IMR-90 (cell line): Measurements from ENCODE around the gene PSMA6. TPM values are rescaled to one million over a fixed set of nuclear protein-coding genes. Genes with fewer than 3 reads are reported as not detected.

ENCODE experiments used
- ATAC-seq: fragments of 200-7000 bp; cut with Tn5 transposase; 2 replicates; pipeline ENCODE4 v1.9.1; 2020; ENCODE audit warnings: low read depth, mild to moderate bottlenecking, moderate library complexity
- BruUV-seq: library from RNA; stranded (reverse); fragments of 400-500 nt; replicated peaks from 2 replicates; lab custom pipeline; 2021; lab: Mats Ljungman, UMichigan
- CTCF ChIA-PET: fragments of 300-600 bp; formaldehyde crosslinking; extraction: SDS; loops from one replicate; lab custom pipeline; 2021; ENCODE audit warnings: antibody characterized with exemption; lab: Yijun Ruan, JAX
- POLR2A ChIA-PET: fragments of 300-600 bp; sonication (Branson Sonifier 250); formaldehyde crosslinking; loops from one replicate; lab custom pipeline; 2022; ENCODE audit warnings: antibody characterized with exemption; ENCODE audit not compliant: unreplicated experiment; lab: Charles Lee
- DNase-seq: peaks from one replicate; pipeline ENCODE4 v3.0.0; 2013
- H2AFZ ChIP-seq: replicated peaks from 2 replicates; pipeline ENCODE3; 2013; ENCODE audit warnings: low read length, mild to moderate bottlenecking; ENCODE audit not compliant: poor library complexity
- H2AK5ac ChIP-seq: 2 replicates; pipeline ENCODE4 v1.6.1; 2013; ENCODE audit warnings: low read depth, low read length, inconsistent platforms
- H2AK9ac ChIP-seq: replicated peaks from 2 replicates; pipeline ENCODE3; 2013; ENCODE audit warnings: mild to moderate bottlenecking, low read depth, low read length, moderate library complexity; ENCODE audit not compliant: poor library complexity
- H2BK120ac ChIP-seq: 2 replicates; pipeline ENCODE4 v1.6.1; 2013; ENCODE audit warnings: low read depth, low read length, inconsistent platforms
- H2BK15ac ChIP-seq: 3 replicates; pipeline ENCODE4 v1.6.1; 2013; ENCODE audit warnings: low read depth, low read length, inconsistent platforms
- H2BK20ac ChIP-seq: 2 replicates; pipeline ENCODE4 v1.6.1; 2013; ENCODE audit warnings: low read depth, mild to moderate bottlenecking, inconsistent platforms, low read length, moderate library complexity
- H2BK5ac ChIP-seq: 2 replicates; pipeline ENCODE4 v1.6.1; 2013; ENCODE audit warnings: mild to moderate bottlenecking, low read depth, low read length, inconsistent platforms; ENCODE audit not compliant: poor library complexity, severe bottlenecking
- H3K14ac ChIP-seq: replicated peaks from 2 replicates; pipeline ENCODE4 v1.6.1; 2013; ENCODE audit warnings: low read depth, low read length, inconsistent platforms
- H3K18ac ChIP-seq: 2 replicates; pipeline ENCODE4 v1.6.1; 2013; ENCODE audit warnings: low read depth, low read length, control low read depth
- H3K23ac ChIP-seq: 2 replicates; pipeline ENCODE4 v1.6.1; 2013; ENCODE audit warnings: low read depth, low read length, inconsistent platforms
- H3K27ac ChIP-seq: 2 replicates; pipeline ENCODE4 v1.5.1; 2013; ENCODE audit warnings: mild to moderate bottlenecking, control low read depth, low read length; ENCODE audit not compliant: insufficient read depth
- H3K27me3 ChIP-seq: 2 replicates; pipeline ENCODE4 v1.6.1; 2013; ENCODE audit warnings: low read length; ENCODE audit not compliant: control insufficient read depth, insufficient read depth
- H3K36me3 ChIP-seq: 2 replicates; pipeline ENCODE4 v1.6.1; 2013; ENCODE audit warnings: low read length, mixed read lengths; ENCODE audit not compliant: control insufficient read depth, insufficient read depth
- H3K4ac ChIP-seq: 2 replicates; pipeline ENCODE4 v1.6.1; 2013; ENCODE audit warnings: low read depth, low read length, inconsistent platforms
- H3K4me1 ChIP-seq: 2 replicates; pipeline ENCODE4 v1.6.1; 2013; ENCODE audit warnings: low read length, mixed read lengths; ENCODE audit not compliant: control insufficient read depth, insufficient read depth
- H3K4me2 ChIP-seq: 2 replicates; pipeline ENCODE4 v1.6.1; 2013; ENCODE audit warnings: low read depth, mild to moderate bottlenecking, control low read depth, low read length, moderate library complexity
- H3K4me3 ChIP-seq: 2 replicates; pipeline ENCODE4 v1.5.1; 2013; ENCODE audit warnings: low read depth, mild to moderate bottlenecking, control low read depth, low read length, moderate library complexity; ENCODE audit not compliant: insufficient read depth
- H3K56ac ChIP-seq: 2 replicates; pipeline ENCODE4 v1.6.1; 2013; ENCODE audit warnings: low read length, inconsistent platforms; ENCODE audit not compliant: insufficient read depth; ENCODE audit errors: extremely low read depth
- H3K79me1 ChIP-seq, 2 experiments: 2 replicates each; pipeline ENCODE4 v1.6.1; 2013; ENCODE audit warnings: low read length in 2 of 2, inconsistent platforms in 1 of 2, low read depth in 1 of 2
- H3K9ac ChIP-seq: 2 replicates; pipeline ENCODE4 v1.6.1; 2013; ENCODE audit warnings: low read depth, low read length, control low read depth
- H3K9me1 ChIP-seq: 2 replicates; pipeline ENCODE4 v1.6.1; 2013; ENCODE audit warnings: low read length, inconsistent platforms; ENCODE audit not compliant: insufficient read depth
- H3K9me3 ChIP-seq: 2 replicates; pipeline ENCODE4 v1.6.1; 2013; ENCODE audit warnings: low read length; ENCODE audit not compliant: control insufficient read depth, insufficient read depth
- H4K20me1 ChIP-seq: 2 replicates; pipeline ENCODE4 v1.6.1; 2013; ENCODE audit warnings: low read length, inconsistent platforms; ENCODE audit not compliant: insufficient read depth
- H4K5ac ChIP-seq: 2 replicates; pipeline ENCODE4 v1.6.1; 2013; ENCODE audit warnings: mild to moderate bottlenecking, low read depth, low read length, control low read depth
- H4K8ac ChIP-seq, 2 experiments: 2 replicates each; pipeline ENCODE4 v1.6.1; 2013; ENCODE audit warnings: low read depth in 2 of 2, low read length in 2 of 2, control low read depth in 1 of 2, inconsistent platforms in 1 of 2
- H4K91ac ChIP-seq: 2 replicates; pipeline ENCODE4 v1.6.1; 2013; ENCODE audit warnings: low read depth, low read length, inconsistent platforms; ENCODE audit not compliant: insufficient read depth
- BHLHE40 ChIP-seq: fragments of 150-350 bp; IDR thresholded peaks from 2 replicates; pipeline ENCODE4 v1.6.1; 2016; ENCODE audit warnings: mild to moderate bottlenecking, low read depth, low read length
- CEBPB ChIP-seq: IDR thresholded peaks from 2 replicates; pipeline ENCODE4 v1.6.1; 2012; ENCODE audit warnings: low read depth, low read length, improper control_type of control experiment
- MAZ ChIP-seq: IDR thresholded peaks from 2 replicates; pipeline ENCODE4 v1.6.1; 2012; ENCODE audit warnings: low read depth, mild to moderate bottlenecking, low read length, improper control_type of control experiment, moderate library complexity, borderline replicate concordance
- POLR2A ChIP-seq: IDR thresholded peaks from 2 replicates; pipeline ENCODE4 v1.6.1; 2012; ENCODE audit warnings: mild to moderate bottlenecking, low read depth, low read length
- WGBS, 2 experiments: methylation state at CpG; one replicate each; pipeline versions ENCODE4 v1.1.5 to v1.1.7; 2013; ENCODE audit warnings: missing lambda C conversion rate in 2 of 2; ENCODE audit not compliant: insufficient read length in 1 of 2; ENCODE audit errors: extremely low coverage in 2 of 2; 5-methylcytosine and 5-hydroxymethylcytosine counted together
- dilution Hi-C: fragments of 300-500 bp; cut with HindIII; formaldehyde crosslinking; loops from one replicate; pipeline ENCODE4 v1.14.3; 2018; ENCODE audit warnings: low sequenced_read_pairs; ENCODE audit not compliant: unreplicated experiment
- in situ Hi-C: fragments of 300-500 bp; cut with MboI; formaldehyde crosslinking; loops from 3 replicates; pipeline ENCODE4 v1.14.3; 2019; ENCODE audit warnings: low sequenced_read_pairs, inconsistent platforms, mixed read lengths
- intact Hi-C: fragments of 100-400 bp; cut with micrococcal nuclease; formaldehyde crosslinking; loops from 2 replicates; pipeline ENCODE4 v1.10.0; 2022
- polyA plus RNA-seq, 3 experiments: library from polyadenylated mRNA; depleted of rRNA; stranded (reverse); fragments of >200 nt; gene quantifications; 2 replicates each; pipeline ENCODE4 v1.2.3, GENCODE V29; 2012; ENCODE audit warnings: low replicate concordance in 1 of 3
- total RNA-seq: library from RNA; depleted of rRNA; stranded (reverse); fragments of >200 nt; gene quantifications from 2 replicates; pipeline ENCODE4 v1.2.3, GENCODE V29; 2012

Gene PSMA6
- total and polyA plus RNA-seq, 2 of the 4 experiments (the other 2 are of a cell fraction) = 184 to 530 TPM

GRCh38 chr14:35362911-35363374, 70.8 kb downstream of the PSMA6 start:
- Histone ChIP-seq H4K91ac (peak overlapping the region; percentile 55; the same call in 1 of the 2 replicates), H2BK20ac (peak overlapping the region; percentile 6; the same call in 1 of the 2 replicates), H3K4me1 (peaks cover 34% of the 10 kb centered on the region), H2AK5ac (peak overlapping the region; percentile 69; the same call in 1 of the 2 replicates), H3K27me3 (no peaks in the 10 kb centered on the region; the same call in 1 of the 2 replicates), H4K8ac (peak overlapping the region in 1 of 2 experiments; percentile 24; a peak in 2 of 4 replicates), H3K4me3 (no peak overlapping the region), H2BK5ac (peak overlapping the region; percentile 52), H4K5ac (0 out of 2 replicates have a peak overlapping the region, but pooled peaks have one; percentile 0), H2AFZ (peak overlapping the region; percentile 75), H2BK15ac (peak overlapping the region; percentile 27; the same call in 1 of the 3 replicates), H3K27ac (no peak overlapping the region), H3K4ac (peak overlapping the region; percentile 77; the same call in 1 of the 2 replicates), H2BK120ac (peak overlapping the region; percentile 52), H3K36me3 (no peaks in the 10 kb centered on the region), H3K14ac (peak overlapping the region; percentile 10; the same call in 1 of the 2 replicates), H3K9me1 (peaks cover 33% of the 10 kb centered on the region), H3K79me1 (0 out of 4 replicates have a peak, but pooled peaks cover 0 to 4% of the 10 kb centered on the region in 2 experiments), H4K20me1 (no peaks in the 10 kb centered on the region), H3K9me3 (no peaks in the 10 kb centered on the region), H3K56ac (no peak overlapping the region), H3K9ac (no peak overlapping the region), H2AK9ac (no peak overlapping the region), H3K18ac (no peak overlapping the region), H3K23ac (peak overlapping the region; percentile 20; the same call in 1 of the 2 replicates), H3K4me2 (peak overlapping the region; percentile 28; the same call in 1 of the 2 replicates)
- ATAC-seq = 0 out of 2 replicates have a peak, but pooled peaks have one; percentile 22
- DNase-seq = peak; percentile 88
- WGBS, 2 experiments = 82% methylated on average over 22 of the region's 25 CpGs; no CpG with 5 or more reads in 1 of the 2 experiments
- intact Hi-C loops (no loop called here), dilution Hi-C loops (no loop called here), in situ Hi-C loops (no loop called here)
- ChIA-PET CTCF (interaction anchor here (0.7 kb wide), 1 partner anchor 29 kb away, joined by 3 read pairs; no protein-coding TSS in a partner anchor), POLR2A (interaction anchor here (0.6 kb wide), 1 partner anchor 871 kb away, joined by 3 read pairs; no protein-coding TSS in a partner anchor)
- no TSS peak for BruUV-seq
- TF ChIP-seq MAZ (no peak), CEBPB (peak; percentile 74; the same call in 1 of the 2 replicates), BHLHE40 (no peak), POLR2A (no peak)
